Endothelial cell of umbilical vein (primary cell): Measurements from ENCODE around the gene NAALAD2. TPM values are rescaled to one million over a fixed set of nuclear protein-coding genes. Genes with fewer than 3 reads are reported as not detected.

Experiments used
- BruUV-seq: library from RNA; stranded (reverse); fragments of 400-500 nt; replicated peaks from 2 replicates; lab custom pipeline; 2021; lab: Mats Ljungman, UMichigan
- CTCF ChIA-PET: fragments of 300-600, 350-600 bp; sonication (Branson Sonifier 250); formaldehyde crosslinking; loops from one replicate; lab custom pipeline; 2021; ENCODE audit warnings: antibody characterized with exemption, inconsistent platforms; lab: Charles Lee
- POLR2A ChIA-PET: fragments of 300-600, 350-600 bp; sonication (Branson Sonifier 250); formaldehyde crosslinking; loops from one replicate; lab custom pipeline; 2021; ENCODE audit warnings: antibody characterized with exemption, inconsistent platforms; lab: Charles Lee
- DNase-seq: peaks from one replicate; pipeline ENCODE4 v3.0.0-alpha.2; 2011; ENCODE audit warnings: low read depth, low spot score
- FAIRE-seq: peaks from 2 replicates; lab custom pipeline; 2011; peaks lifted over from hg19 to GRCh38; lab: Jason Lieb, UNC
- H2AFZ ChIP-seq: 2 replicates; pipeline ENCODE4 v1.6.0; 2012; ENCODE audit warnings: low read depth, low read length, control low read depth, inconsistent platforms
- H3K27ac ChIP-seq: 2 replicates; pipeline ENCODE4 v1.5.1; 2011; ENCODE audit warnings: low read depth, mild to moderate bottlenecking, control low read depth, low read length, moderate library complexity; ENCODE audit not compliant: insufficient read depth
- H3K27me3 ChIP-seq, 2 experiments: 2 replicates each; pipeline versions ENCODE4 v1.6.0 to v1.6.1; 2011; ENCODE audit warnings: low read length in 2 of 2, mixed read lengths in 1 of 2; ENCODE audit not compliant: control insufficient read depth in 2 of 2, insufficient read depth in 2 of 2
- H3K36me3 ChIP-seq, 2 experiments: 2 replicates in 1 of 2; 3 replicates in 1 of 2; pipeline ENCODE4 v1.5.1; 2011; ENCODE audit warnings: low read length in 2 of 2, mild to moderate bottlenecking in 1 of 2, moderate library complexity in 1 of 2; ENCODE audit not compliant: control insufficient read depth in 2 of 2, insufficient read depth in 2 of 2; ENCODE audit errors: extremely low read depth in 1 of 2
- H3K4me1 ChIP-seq: 3 replicates; pipeline ENCODE4 v1.5.1; 2011; ENCODE audit warnings: mild to moderate bottlenecking, low read length; ENCODE audit not compliant: control insufficient read depth, insufficient read depth; ENCODE audit errors: extremely low read depth
- H3K4me2 ChIP-seq: 2 replicates; pipeline ENCODE4 v1.6.1; 2011; ENCODE audit warnings: low read length, control low read depth, mixed read lengths; ENCODE audit not compliant: insufficient read depth
- H3K4me3 ChIP-seq, 3 experiments: fragments of 200-600 bp in 1 of 3; sonication (generic), shearing (Covaris generic) in 1 of 3; replicated peaks in 1 of 3; 2 replicates each; pipeline ENCODE4 v1.5.1; 2011 to 2016; ENCODE audit warnings: control low read depth in 3 of 3, low read length in 3 of 3, mild to moderate bottlenecking in 2 of 3, inconsistent platforms in 1 of 3, low read depth in 1 of 3, moderate library complexity in 1 of 3; ENCODE audit not compliant: insufficient read depth in 1 of 3
- H3K79me2 ChIP-seq: 2 replicates; pipeline ENCODE4 v1.6.0; 2012; ENCODE audit warnings: low read length, inconsistent platforms; ENCODE audit not compliant: control insufficient read depth, insufficient read depth
- H3K9ac ChIP-seq: replicated peaks from 2 replicates; pipeline ENCODE3; 2011; ENCODE audit warnings: low read length, control low read depth; ENCODE audit not compliant: insufficient read depth; ENCODE audit errors: extremely low read depth
- H3K9me1 ChIP-seq: replicated peaks from 3 replicates; pipeline ENCODE4 v1.6.0; 2011; ENCODE audit warnings: mild to moderate bottlenecking, low read length; ENCODE audit not compliant: control insufficient read depth, insufficient read depth; ENCODE audit errors: extremely low read depth
- H3K9me3 ChIP-seq: replicated peaks from 2 replicates; pipeline ENCODE4 v1.5.1; 2012; ENCODE audit warnings: low read length, inconsistent platforms; ENCODE audit not compliant: control insufficient read depth, insufficient read depth
- H4K20me1 ChIP-seq: replicated peaks from 2 replicates; pipeline ENCODE3; 2011; ENCODE audit warnings: mild to moderate bottlenecking, low read length; ENCODE audit not compliant: control insufficient read depth, insufficient read depth; ENCODE audit errors: extremely low read depth
- EZH2 ChIP-seq: IDR thresholded peaks from 2 replicates; pipeline ENCODE4 v1.6.1; 2012; ENCODE audit warnings: borderline replicate concordance, low read depth, mild to moderate bottlenecking, moderate library complexity, low read length, inconsistent platforms; ENCODE audit not compliant: severe bottlenecking
- FOS ChIP-seq: IDR thresholded peaks from 2 replicates; pipeline ENCODE4 v1.6.1; 2011; ENCODE audit warnings: mild to moderate bottlenecking, low read length, moderate library complexity, borderline replicate concordance; ENCODE audit not compliant: insufficient read depth
- GATA2 ChIP-seq: IDR thresholded peaks from 2 replicates; pipeline ENCODE4 v1.7.0; 2011; ENCODE audit warnings: low read depth, mild to moderate bottlenecking, moderate library complexity, mixed read lengths, low read length; ENCODE audit not compliant: insufficient read length, insufficient read depth
- JUN ChIP-seq: IDR thresholded peaks from 2 replicates; pipeline ENCODE4 v1.6.1; 2011; ENCODE audit warnings: borderline replicate concordance, low read depth; ENCODE audit not compliant: insufficient read length, insufficient read depth
- MYC ChIP-seq: IDR thresholded peaks from one replicate; pipeline ENCODE4 v1.6.1; 2011; ENCODE audit warnings: mild to moderate bottlenecking, low read depth, low read length
- POLR2A ChIP-seq: IDR thresholded peaks from 2 replicates; pipeline ENCODE4 v1.6.1; 2012; ENCODE audit warnings: low read depth, mild to moderate bottlenecking, control low read depth, low read length
- POLR2AphosphoS5 ChIP-seq: IDR thresholded peaks from 2 replicates; pipeline ENCODE4 v1.6.1; 2012; ENCODE audit warnings: low read depth, mild to moderate bottlenecking, control low read depth, low read length, moderate library complexity; ENCODE audit not compliant: insufficient read depth
- dilution Hi-C: fragments of 300-500 bp; cut with MboI; formaldehyde crosslinking; loops from one replicate; pipeline ENCODE4 v1.15.0; 2019; ENCODE audit warnings: low sequenced_read_pairs; ENCODE audit not compliant: extremely low pct_ligation_motif_present
- intact Hi-C: fragments of 100-400 bp; cut with micrococcal nuclease; formaldehyde crosslinking; loops from one replicate; pipeline ENCODE4 v1.10.0; 2022
- polyA plus RNA-seq, 4 experiments: library from polyadenylated mRNA; depleted of rRNA in 3 of 4; stranded (reverse) in 3 of 4; unstranded in 1 of 4; fragments of >200 nt; gene quantifications; 2 replicates each; pipeline versions ENCODE4 v1.2.1 to v1.2.3, GENCODE V29; 2011 to 2012; ENCODE audit warnings: missing spikeins in 1 of 4
- total RNA-seq: library from RNA; stranded (reverse); gene quantifications from 2 replicates; pipeline ENCODE4 v1.2.3, GENCODE V29; 2021
- TF ChIP-seq, protein P1 (sequence below), 2 donors: IDR thresholded peaks; 1 replicate in 1 of 2; 2 replicates in 1 of 2; pipeline ENCODE4 v1.5.1; 2011; ENCODE audit warnings: low read length in 2 of 2, mild to moderate bottlenecking in 2 of 2, moderate library complexity in 2 of 2, control low read depth in 1 of 2, inconsistent platforms in 1 of 2, low read depth in 1 of 2; ENCODE audit not compliant: insufficient read depth in 1 of 2; ENCODE audit errors: extremely low read depth in 1 of 2

Gene NAALAD2
- total and polyA plus RNA-seq, 2 donors (not counting 3 experiments of a cell fraction or from before 2014, with no cell fraction given) = 0.66 to 1.1 TPM

DNA sequence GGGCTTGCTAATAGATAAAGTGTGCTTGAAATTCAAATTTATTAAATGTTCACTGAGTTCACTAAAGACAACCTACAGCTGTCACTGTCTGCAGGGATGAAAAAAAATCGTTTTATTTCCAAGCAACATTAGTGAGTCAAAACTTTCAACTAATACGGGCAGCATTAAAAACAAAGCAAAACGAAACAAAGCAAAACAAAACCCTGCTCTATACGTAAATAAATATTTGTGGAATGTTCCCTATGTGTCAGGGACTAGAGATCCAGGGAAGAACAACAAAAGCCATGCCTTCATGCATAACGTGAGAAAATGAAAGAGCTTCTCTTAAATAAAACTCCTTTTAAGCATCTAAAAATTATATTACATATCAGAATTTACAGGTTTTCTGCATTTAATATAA, 553 bp downstream of the NAALAD2 start:
- CTCF ChIA-PET = interaction anchor here (1.0 to 1.7 kb wide), 4 partner anchors 8 to 29 kb away, joined by 3 to 5 read pairs (median 4); no protein-coding TSS in a partner anchor

More for the DNA sequence above, 553 bp downstream of the NAALAD2 start:
- Histone ChIP-seq H3K9ac (peak overlapping the region; percentile 33), H3K36me3 (no peaks in the 10 kb centered on the region), H3K4me2 (peak overlapping the region; percentile 99), H3K4me3 (peak overlapping the region; percentile 50 to 84 (median 77)), H3K4me1 (peaks cover 3% of the 10 kb centered on the region), H4K20me1 (no peaks in the 10 kb centered on the region), H3K9me1 (no peaks in the 10 kb centered on the region), H3K9me3 (no peaks in the 10 kb centered on the region), H3K79me2 (no peaks in the 10 kb centered on the region), H2AFZ (peak overlapping the region; percentile 91), H3K27me3 (no peaks in the 10 kb centered on the region), H3K27ac (no peak overlapping the region)
- FAIRE-seq (no peak), DNase-seq (no peak)
- TF ChIP-seq JUN (no peak), MYC (no peak), EZH2 (no peak), POLR2AphosphoS5 (no peak), GATA2 (no peak), FOS (no peak), POLR2A (no peak)
- TF ChIP-seq, protein P1, sequence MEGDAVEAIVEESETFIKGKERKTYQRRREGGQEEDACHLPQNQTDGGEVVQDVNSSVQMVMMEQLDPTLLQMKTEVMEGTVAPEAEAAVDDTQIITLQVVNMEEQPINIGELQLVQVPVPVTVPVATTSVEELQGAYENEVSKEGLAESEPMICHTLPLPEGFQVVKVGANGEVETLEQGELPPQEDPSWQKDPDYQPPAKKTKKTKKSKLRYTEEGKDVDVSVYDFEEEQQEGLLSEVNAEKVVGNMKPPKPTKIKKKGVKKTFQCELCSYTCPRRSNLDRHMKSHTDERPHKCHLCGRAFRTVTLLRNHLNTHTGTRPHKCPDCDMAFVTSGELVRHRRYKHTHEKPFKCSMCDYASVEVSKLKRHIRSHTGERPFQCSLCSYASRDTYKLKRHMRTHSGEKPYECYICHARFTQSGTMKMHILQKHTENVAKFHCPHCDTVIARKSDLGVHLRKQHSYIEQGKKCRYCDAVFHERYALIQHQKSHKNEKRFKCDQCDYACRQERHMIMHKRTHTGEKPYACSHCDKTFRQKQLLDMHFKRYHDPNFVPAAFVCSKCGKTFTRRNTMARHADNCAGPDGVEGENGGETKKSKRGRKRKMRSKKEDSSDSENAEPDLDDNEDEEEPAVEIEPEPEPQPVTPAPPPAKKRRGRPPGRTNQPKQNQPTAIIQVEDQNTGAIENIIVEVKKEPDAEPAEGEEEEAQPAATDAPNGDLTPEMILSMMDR (IDR thresholded peaks at IDR 0.05; ENCODE audit: extremely low read depth in 1 of 2, insufficient read depth in 1 of 2, low read depth in 1 of 2, low read length in 2 of 2) = no peak
- POLR2A ChIA-PET = no interaction called here
- intact Hi-C loops = no loop called here
- BruUV-seq = no TSS peak
- dilution Hi-C loops = no loop called here
